ENCODE measurements around the gene CACNA1C.

GRCh38 chr12:2233034-2233433 is 180.2 kb downstream of the CACNA1C start:
- TF ChIP-seq, protein P1, sequence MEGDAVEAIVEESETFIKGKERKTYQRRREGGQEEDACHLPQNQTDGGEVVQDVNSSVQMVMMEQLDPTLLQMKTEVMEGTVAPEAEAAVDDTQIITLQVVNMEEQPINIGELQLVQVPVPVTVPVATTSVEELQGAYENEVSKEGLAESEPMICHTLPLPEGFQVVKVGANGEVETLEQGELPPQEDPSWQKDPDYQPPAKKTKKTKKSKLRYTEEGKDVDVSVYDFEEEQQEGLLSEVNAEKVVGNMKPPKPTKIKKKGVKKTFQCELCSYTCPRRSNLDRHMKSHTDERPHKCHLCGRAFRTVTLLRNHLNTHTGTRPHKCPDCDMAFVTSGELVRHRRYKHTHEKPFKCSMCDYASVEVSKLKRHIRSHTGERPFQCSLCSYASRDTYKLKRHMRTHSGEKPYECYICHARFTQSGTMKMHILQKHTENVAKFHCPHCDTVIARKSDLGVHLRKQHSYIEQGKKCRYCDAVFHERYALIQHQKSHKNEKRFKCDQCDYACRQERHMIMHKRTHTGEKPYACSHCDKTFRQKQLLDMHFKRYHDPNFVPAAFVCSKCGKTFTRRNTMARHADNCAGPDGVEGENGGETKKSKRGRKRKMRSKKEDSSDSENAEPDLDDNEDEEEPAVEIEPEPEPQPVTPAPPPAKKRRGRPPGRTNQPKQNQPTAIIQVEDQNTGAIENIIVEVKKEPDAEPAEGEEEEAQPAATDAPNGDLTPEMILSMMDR (IDR thresholded peaks at IDR 0.05), result no peak
- no peak for TF ChIP-seq POLR2A (IDR thresholded peaks at IDR 0.05)
